WTC11 (cell line): Measurements from ENCODE around the gene SMARCC2. TPM values are rescaled to one million over a fixed set of nuclear protein-coding genes. Genes with fewer than 3 reads are reported as not detected.

Source experiments
- ATAC-seq: fragments of 200-7000 bp; cut with Tn5 transposase; 2 replicates; pipeline ENCODE4 v1.10.0; 2021; ENCODE audit warnings: mild to moderate bottlenecking, moderate library complexity
- CTCF ChIA-PET: fragments of 300-600 bp; sonication (Branson Sonifier 250); formaldehyde crosslinking; loops from one replicate; lab custom pipeline; 2021; ENCODE audit warnings: antibody characterized with exemption; lab: Charles Lee
- POLR2A ChIA-PET: fragments of 350-600 bp; sonication (Branson Sonifier 250); formaldehyde crosslinking; loops from one replicate; lab custom pipeline; 2021; ENCODE audit warnings: antibody characterized with exemption; lab: Charles Lee
- DNase-seq: peaks from one replicate; pipeline ENCODE4 v3.0.0; 2021; ENCODE audit warnings: low spot score
- H3K27ac Mint-ChIP-seq: 2 replicates; pipeline ENCODE4 v1.8.0; 2021; ENCODE audit warnings: mixed read lengths
- H3K27me3 Mint-ChIP-seq: 2 replicates; pipeline ENCODE4 v1.8.0; 2021; ENCODE audit warnings: low read depth, mild to moderate bottlenecking, moderate library complexity, mixed read lengths
- H3K36me3 Mint-ChIP-seq: 2 replicates; pipeline ENCODE4 v1.8.0; 2021; ENCODE audit warnings: mixed read lengths
- H3K4me1 Mint-ChIP-seq: 2 replicates; pipeline ENCODE4 v1.8.0; 2022; ENCODE audit warnings: mixed read lengths
- H3K4me3 Mint-ChIP-seq: 2 replicates; pipeline ENCODE4 v1.8.0; 2021; ENCODE audit warnings: mild to moderate bottlenecking, moderate library complexity, mixed read lengths
- H3K9me3 Mint-ChIP-seq: 2 replicates; pipeline ENCODE4 v1.8.0; 2021; ENCODE audit warnings: mixed read lengths
- ARID4B ChIP-seq: sonication (generic); formaldehyde crosslinking; IDR thresholded peaks from 2 replicates; pipeline ENCODE4 v1.8.0; 2023; ENCODE audit warnings: missing genetic modification reagents, mild to moderate bottlenecking, borderline replicate concordance
- CDX4 ChIP-seq: fragments of 250-450 bp; sonication (Bioruptor Pico); IDR thresholded peaks from 2 replicates; pipeline ENCODE4 v1.9.0; 2021; ENCODE audit warnings: moderate library complexity, mild to moderate bottlenecking, inconsistent platforms, borderline replicate concordance
- E2F4 ChIP-seq: sonication (generic); formaldehyde crosslinking; IDR thresholded peaks from 2 replicates; pipeline ENCODE4 v1.8.1; 2022; ENCODE audit warnings: low read depth, mild to moderate bottlenecking, moderate library complexity, missing genetic modification reagents, borderline replicate concordance
- ELF4 ChIP-seq: sonication (generic); formaldehyde crosslinking; IDR thresholded peaks from 2 replicates; pipeline ENCODE4 v1.8.1; 2022; ENCODE audit warnings: low read depth, mild to moderate bottlenecking, moderate library complexity, missing genetic modification reagents
- ESRRA ChIP-seq: sonication (generic); formaldehyde crosslinking; IDR thresholded peaks from 2 replicates; pipeline ENCODE4 v1.8.1; 2022; ENCODE audit warnings: mild to moderate bottlenecking, missing genetic modification reagents, borderline replicate concordance
- GABPB1 ChIP-seq: sonication (generic); formaldehyde crosslinking; IDR thresholded peaks from 2 replicates; pipeline ENCODE4 v1.8.1; 2023; ENCODE audit warnings: mild to moderate bottlenecking, missing genetic modification reagents
- KAT7 ChIP-seq: sonication (generic); formaldehyde crosslinking; IDR thresholded peaks from 2 replicates; pipeline ENCODE4 v1.8.1; 2023; ENCODE audit warnings: missing genetic modification reagents, mild to moderate bottlenecking, borderline replicate concordance
- MAX ChIP-seq: sonication (generic); formaldehyde crosslinking; IDR thresholded peaks from 2 replicates; pipeline ENCODE4 v1.8.0; 2022; ENCODE audit warnings: mild to moderate bottlenecking, missing genetic modification reagents
- NFATC4 ChIP-seq: fragments of 250-450 bp; sonication (Bioruptor Pico); IDR thresholded peaks from 2 replicates; pipeline ENCODE4 v1.9.0; 2021; ENCODE audit warnings: mild to moderate bottlenecking
- NFE2L1 ChIP-seq: sonication (generic); formaldehyde crosslinking; IDR thresholded peaks from 2 replicates; pipeline ENCODE4 v1.8.1; 2023; ENCODE audit warnings: missing genetic modification reagents
- NFYB ChIP-seq: sonication (generic); formaldehyde crosslinking; conservative IDR thresholded peaks from 2 replicates; pipeline ENCODE4 v1.8.0; 2022; ENCODE audit warnings: low read depth, missing genetic modification reagents
- NR1H2 ChIP-seq: sonication (generic); formaldehyde crosslinking; IDR thresholded peaks from 2 replicates; pipeline ENCODE4 v1.9.0; 2021; ENCODE audit warnings: mild to moderate bottlenecking, moderate library complexity, missing genetic modification reagents
- RORB ChIP-seq: fragments of 250-450 bp; sonication (Bioruptor Pico); IDR thresholded peaks from 2 replicates; pipeline ENCODE4 v1.9.0; 2021; ENCODE audit warnings: mild to moderate bottlenecking
- SMAD4 ChIP-seq: sonication (generic); formaldehyde crosslinking; IDR thresholded peaks from 2 replicates; pipeline ENCODE4 v1.8.0; 2022; ENCODE audit warnings: mild to moderate bottlenecking, missing genetic modification reagents
- TEAD4 ChIP-seq: sonication (generic); formaldehyde crosslinking; IDR thresholded peaks from 2 replicates; pipeline ENCODE4 v1.8.0; 2022; ENCODE audit warnings: mild to moderate bottlenecking, missing genetic modification reagents
- TP53 ChIP-seq: sonication (generic); formaldehyde crosslinking; IDR thresholded peaks from 2 replicates; pipeline ENCODE4 v1.8.1; 2023; ENCODE audit warnings: mild to moderate bottlenecking, missing genetic modification reagents
- ZNF281 ChIP-seq: sonication (generic); formaldehyde crosslinking; IDR thresholded peaks from 2 replicates; pipeline ENCODE4 v1.8.0; 2023; ENCODE audit warnings: mild to moderate bottlenecking, missing genetic modification reagents
- ZNF425 ChIP-seq: fragments of 250-450 bp; sonication (Bioruptor Pico); conservative IDR thresholded peaks from 2 replicates; pipeline ENCODE4 v1.9.0; 2021; ENCODE audit warnings: mild to moderate bottlenecking
- total RNA-seq: library from RNA; stranded (reverse); gene quantifications from 3 replicates; pipeline ENCODE4 v1.2.3, GENCODE V29; 2021
- TF ChIP-seq, protein P1 (sequence below): fragments of 250-450 bp; sonication (Bioruptor Pico); IDR thresholded peaks from 2 replicates; pipeline ENCODE4 v1.9.0; 2021; ENCODE audit warnings: mild to moderate bottlenecking, borderline replicate concordance
- TF ChIP-seq, protein P2 (sequence below): sonication (generic); formaldehyde crosslinking; IDR thresholded peaks from 2 replicates; pipeline ENCODE4 v1.8.0; 2023; ENCODE audit warnings: missing genetic modification reagents

The SMARCC2 gene
- total RNA-seq, 1 experiment from 2014 or later, result 76.8 TPM

DNA sequence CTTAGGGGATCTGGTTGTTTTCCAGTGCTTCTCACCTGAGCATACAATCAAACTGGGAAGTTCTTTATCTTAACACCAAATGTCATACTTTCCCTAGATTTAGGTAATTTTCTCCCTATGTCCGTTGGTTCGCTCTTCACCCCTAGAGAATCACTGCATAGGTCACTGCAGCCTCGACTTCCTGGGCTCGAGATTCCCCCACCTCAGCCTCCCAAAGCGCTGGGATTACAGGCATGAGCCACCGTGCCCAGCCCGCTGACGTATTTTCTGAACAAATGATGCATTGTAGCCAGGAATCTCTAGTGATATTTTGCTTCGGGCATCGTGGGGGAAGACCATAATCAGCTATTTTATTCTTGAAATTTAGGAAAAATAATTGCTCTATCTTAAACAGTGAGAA, 74.0 kb downstream of the SMARCC2 start:
- no peak for ATAC-seq
- POLR2A ChIA-PET, result interaction anchor here (0.7 to 1.8 kb wide), 3 partner anchors 11 to 74 kb away, joined by 3 to 8 read pairs (median 3); partner anchors contain the start of genes PA2G4 and SMARCC2
- DNase-seq, result no peak
- Mint-ChIP-seq H3K4me3 (peak overlapping the region; percentile 100), H3K4me1 (peaks cover 21% of the 10 kb centered on the region), H3K27ac (peak overlapping the region; percentile 100), H3K36me3 (peaks cover 50% of the 10 kb centered on the region), H3K27me3 (no peaks in the 10 kb centered on the region), H3K9me3 (no peaks in the 10 kb centered on the region)
- TF ChIP-seq NFATC4, result no peak
- TF ChIP-seq RORB (CRISPR knock-in tag), result no peak
- TF ChIP-seq TP53, result no peak
- no peak for TF ChIP-seq CDX4
- TF ChIP-seq ZNF425 (CRISPR knock-in tag), result no peak
- TF ChIP-seq ARID4B (CRISPR knock-in tag), result no peak
- no peak for TF ChIP-seq NFYB
- no peak for TF ChIP-seq TEAD4
- no peak for TF ChIP-seq GABPB1 (CRISPR knock-in tag)
- no peak for TF ChIP-seq MAX
- TF ChIP-seq SMAD4, result no peak
- no peak for TF ChIP-seq KAT7 (CRISPR knock-in tag)
- TF ChIP-seq ELF4 (CRISPR knock-in tag), result no peak
- no peak for TF ChIP-seq E2F4 (CRISPR knock-in tag)
- no peak for TF ChIP-seq NFE2L1 (CRISPR knock-in tag)
- TF ChIP-seq, protein P1, sequence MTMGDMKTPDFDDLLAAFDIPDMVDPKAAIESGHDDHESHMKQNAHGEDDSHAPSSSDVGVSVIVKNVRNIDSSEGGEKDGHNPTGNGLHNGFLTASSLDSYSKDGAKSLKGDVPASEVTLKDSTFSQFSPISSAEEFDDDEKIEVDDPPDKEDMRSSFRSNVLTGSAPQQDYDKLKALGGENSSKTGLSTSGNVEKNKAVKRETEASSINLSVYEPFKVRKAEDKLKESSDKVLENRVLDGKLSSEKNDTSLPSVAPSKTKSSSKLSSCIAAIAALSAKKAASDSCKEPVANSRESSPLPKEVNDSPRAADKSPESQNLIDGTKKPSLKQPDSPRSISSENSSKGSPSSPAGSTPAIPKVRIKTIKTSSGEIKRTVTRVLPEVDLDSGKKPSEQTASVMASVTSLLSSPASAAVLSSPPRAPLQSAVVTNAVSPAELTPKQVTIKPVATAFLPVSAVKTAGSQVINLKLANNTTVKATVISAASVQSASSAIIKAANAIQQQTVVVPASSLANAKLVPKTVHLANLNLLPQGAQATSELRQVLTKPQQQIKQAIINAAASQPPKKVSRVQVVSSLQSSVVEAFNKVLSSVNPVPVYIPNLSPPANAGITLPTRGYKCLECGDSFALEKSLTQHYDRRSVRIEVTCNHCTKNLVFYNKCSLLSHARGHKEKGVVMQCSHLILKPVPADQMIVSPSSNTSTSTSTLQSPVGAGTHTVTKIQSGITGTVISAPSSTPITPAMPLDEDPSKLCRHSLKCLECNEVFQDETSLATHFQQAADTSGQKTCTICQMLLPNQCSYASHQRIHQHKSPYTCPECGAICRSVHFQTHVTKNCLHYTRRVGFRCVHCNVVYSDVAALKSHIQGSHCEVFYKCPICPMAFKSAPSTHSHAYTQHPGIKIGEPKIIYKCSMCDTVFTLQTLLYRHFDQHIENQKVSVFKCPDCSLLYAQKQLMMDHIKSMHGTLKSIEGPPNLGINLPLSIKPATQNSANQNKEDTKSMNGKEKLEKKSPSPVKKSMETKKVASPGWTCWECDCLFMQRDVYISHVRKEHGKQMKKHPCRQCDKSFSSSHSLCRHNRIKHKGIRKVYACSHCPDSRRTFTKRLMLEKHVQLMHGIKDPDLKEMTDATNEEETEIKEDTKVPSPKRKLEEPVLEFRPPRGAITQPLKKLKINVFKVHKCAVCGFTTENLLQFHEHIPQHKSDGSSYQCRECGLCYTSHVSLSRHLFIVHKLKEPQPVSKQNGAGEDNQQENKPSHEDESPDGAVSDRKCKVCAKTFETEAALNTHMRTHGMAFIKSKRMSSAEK (CRISPR knock-in tag), result no peak
- no peak for TF ChIP-seq ESRRA (CRISPR knock-in tag)
- no peak for TF ChIP-seq NR1H2 (CRISPR knock-in tag)
- TF ChIP-seq, protein P2, sequence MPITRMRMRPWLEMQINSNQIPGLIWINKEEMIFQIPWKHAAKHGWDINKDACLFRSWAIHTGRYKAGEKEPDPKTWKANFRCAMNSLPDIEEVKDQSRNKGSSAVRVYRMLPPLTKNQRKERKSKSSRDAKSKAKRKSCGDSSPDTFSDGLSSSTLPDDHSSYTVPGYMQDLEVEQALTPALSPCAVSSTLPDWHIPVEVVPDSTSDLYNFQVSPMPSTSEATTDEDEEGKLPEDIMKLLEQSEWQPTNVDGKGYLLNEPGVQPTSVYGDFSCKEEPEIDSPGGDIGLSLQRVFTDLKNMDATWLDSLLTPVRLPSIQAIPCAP (CRISPR knock-in tag), result no peak
- TF ChIP-seq ZNF281 (CRISPR knock-in tag), result no peak
- CTCF ChIA-PET, result interaction anchor here (0.8 to 1.2 kb wide), 3 partner anchors 11 to 74 kb away, joined by 3 to 4 read pairs (median 3); partner anchors contain the start of gene SMARCC2
